HEK293T (cell line): ENCODE data around the gene BRF1.

Source experiments
- BHLHE40 ChIP-seq: fragments of 450-650 bp; IDR thresholded peaks from 2 replicates; pipeline ENCODE4 v1.6.1; 2016; ENCODE audit warnings: mild to moderate bottlenecking, moderate library complexity, borderline replicate concordance
- ELF4 ChIP-seq: fragments of 450-650 bp; IDR thresholded peaks from 2 replicates; pipeline ENCODE4 v1.6.1; 2017; ENCODE audit warnings: antibody characterized with exemption
- FOXA1 ChIP-seq: fragments of 450-650 bp; IDR thresholded peaks from 2 replicates; pipeline ENCODE4 v1.6.1; 2016; ENCODE audit warnings: mild to moderate bottlenecking
- FOXK2 ChIP-seq: fragments of 450-650 bp; IDR thresholded peaks from 2 replicates; pipeline ENCODE4 v1.6.1; 2016; ENCODE audit warnings: mild to moderate bottlenecking
- FOXM1 ChIP-seq: fragments of 450-650 bp; IDR thresholded peaks from 2 replicates; pipeline ENCODE4 v1.6.1; 2017; ENCODE audit warnings: mild to moderate bottlenecking, borderline replicate concordance
- L3MBTL2 ChIP-seq: fragments of 450-650 bp; conservative IDR thresholded peaks from 2 replicates; pipeline ENCODE4 v1.6.1; 2016; ENCODE audit warnings: mild to moderate bottlenecking
- LEF1 ChIP-seq: fragments of 450-650 bp; IDR thresholded peaks from 2 replicates; pipeline ENCODE4 v1.6.1; 2017; ENCODE audit warnings: mild to moderate bottlenecking, borderline replicate concordance
- NFRKB ChIP-seq: fragments of 450-650 bp; IDR thresholded peaks from 2 replicates; pipeline ENCODE4 v1.6.1; 2016; ENCODE audit warnings: mild to moderate bottlenecking, moderate library complexity
- PKNOX1 ChIP-seq: fragments of 450-650 bp; IDR thresholded peaks from 2 replicates; pipeline ENCODE4 v1.6.1; 2016
- SP1 ChIP-seq: fragments of 450-650 bp; IDR thresholded peaks from 2 replicates; pipeline ENCODE4 v1.6.1; 2017
- TARDBP ChIP-seq: fragments of 450-650 bp; IDR thresholded peaks from 2 replicates; pipeline ENCODE4 v1.6.1; 2016
- ZNF384 ChIP-seq: fragments of 450-650 bp; IDR thresholded peaks from 2 replicates; pipeline ENCODE4 v1.6.1; 2016

DNA sequence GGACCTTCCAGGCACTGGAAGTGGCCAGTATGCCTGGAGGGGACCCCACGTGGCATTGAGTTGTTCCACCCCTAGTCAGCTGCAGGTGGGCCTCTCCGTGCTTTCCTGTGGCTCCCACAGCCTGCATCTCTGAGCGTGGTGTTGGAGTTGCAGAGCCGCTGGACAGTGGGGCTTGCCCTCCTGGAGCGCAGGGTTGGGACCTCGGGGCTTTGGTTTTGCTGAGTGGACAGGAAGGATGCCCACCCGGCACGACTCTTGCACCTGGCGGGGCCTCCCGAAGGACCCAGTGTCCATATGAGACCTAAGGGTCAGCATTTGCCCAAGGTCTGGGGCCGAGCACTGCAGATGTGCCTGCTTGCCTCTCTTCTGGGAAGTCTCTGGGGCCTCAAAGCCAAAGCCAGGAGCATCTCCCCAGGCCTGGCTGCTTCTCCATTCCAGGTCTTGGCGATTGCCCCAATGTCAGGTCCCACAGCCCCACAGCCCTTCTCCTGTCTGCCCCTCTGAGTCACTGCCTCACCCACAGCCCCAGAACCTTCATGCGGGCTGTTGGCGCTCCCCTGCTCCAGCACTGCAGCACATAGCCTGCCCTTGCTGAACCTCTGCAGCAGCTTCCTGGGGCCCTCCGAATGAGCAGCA, 15.3 kb upstream of the BRF1 start:
- TF ChIP-seq BHLHE40 (no peak), ELF4 (no peak), L3MBTL2 (no peak), LEF1 (no peak), FOXA1 (no peak), PKNOX1 (no peak), FOXK2 (no peak), FOXM1 (no peak), TARDBP (no peak), SP1 (no peak), ZNF384 (no peak), NFRKB (no peak)
